Breast epithelium (tissue), 4 donors: ENCODE results near the gene TM7SF2. TPM values are rescaled to one million over a fixed set of nuclear protein-coding genes. Genes with fewer than 3 reads are reported as not detected.

Experiments
- DNase-seq, 2 donors: peaks; one replicate each; pipeline ENCODE4 v3.0.0-alpha.2; 2019; ENCODE audit warnings: low spot score in 2 of 2
- H3K27ac ChIP-seq, 2 donors: fragments of 200-600 bp; sonication (generic) in 1 of 2; one replicate each; pipeline ENCODE4 v1.5.1; 2016 to 2019; ENCODE audit warnings: mild to moderate bottlenecking in 1 of 2
- H3K27me3 ChIP-seq, 2 donors: fragments of 200-600 bp; sonication (generic) in 1 of 2; one replicate each; pipeline versions ENCODE4 v1.5.1 to v1.6.0; 2017 to 2019; ENCODE audit warnings: control low read depth in 1 of 2, mild to moderate bottlenecking in 1 of 2
- H3K36me3 ChIP-seq: fragments of 200-600 bp; one replicate; pipeline ENCODE4 v1.5.1; 2019
- H3K4me1 ChIP-seq, 2 donors: fragments of 200-600 bp; sonication (generic); one replicate each; pipeline ENCODE4 v1.5.1; 2016 to 2019; ENCODE audit warnings: control low read depth in 1 of 2
- H3K4me3 ChIP-seq, 3 donors: fragments of 200-600 bp; sonication (generic); 1 replicate in 2 of 3; 2 replicates in 1 of 3; pipeline ENCODE4 v1.5.1; 2016 to 2019; ENCODE audit warnings: mild to moderate bottlenecking in 3 of 3, moderate library complexity in 2 of 3
- H3K9me3 ChIP-seq, 2 donors: fragments of 200-600 bp; sonication (generic) in 1 of 2; one replicate each; pipeline ENCODE4 v1.5.1; 2016 to 2019; ENCODE audit warnings: control low read depth in 1 of 2
- POLR2A ChIP-seq: fragments of 450-650 bp; IDR thresholded peaks from one replicate; pipeline ENCODE4 v1.6.1; 2016; ENCODE audit warnings: antibody characterized with exemption, mild to moderate bottlenecking, moderate library complexity
- POLR2AphosphoS5 ChIP-seq, 3 donors: sonication (generic); formaldehyde crosslinking; IDR thresholded peaks; one replicate each; pipeline ENCODE4 v1.6.1; 2017; ENCODE audit warnings: antibody characterized with exemption in 3 of 3
- intact Hi-C: fragments of 100-400 bp; cut with DNase I; formaldehyde crosslinking; loops from one replicate; pipeline ENCODE4 v1.15.1; 2023; ENCODE audit warnings: low total_unique reads
- total RNA-seq, 3 donors: library from RNA; depleted of rRNA; stranded (reverse); fragments of >200 nt; gene quantifications; one replicate each; pipeline ENCODE4 v1.1.0, GENCODE V29; 2016
- TF ChIP-seq, protein P1 (sequence below), 3 donors: fragments of 450-650 bp; IDR thresholded peaks; one replicate each; pipeline ENCODE4 v1.5.1; 2016 to 2017; ENCODE audit warnings: antibody characterized with exemption in 3 of 3, mild to moderate bottlenecking in 3 of 3, moderate library complexity in 3 of 3

The TM7SF2 gene
- total RNA-seq, 3 donors from 2014 or later = 38.8 to 189 (median 44.2) TPM

DNA sequence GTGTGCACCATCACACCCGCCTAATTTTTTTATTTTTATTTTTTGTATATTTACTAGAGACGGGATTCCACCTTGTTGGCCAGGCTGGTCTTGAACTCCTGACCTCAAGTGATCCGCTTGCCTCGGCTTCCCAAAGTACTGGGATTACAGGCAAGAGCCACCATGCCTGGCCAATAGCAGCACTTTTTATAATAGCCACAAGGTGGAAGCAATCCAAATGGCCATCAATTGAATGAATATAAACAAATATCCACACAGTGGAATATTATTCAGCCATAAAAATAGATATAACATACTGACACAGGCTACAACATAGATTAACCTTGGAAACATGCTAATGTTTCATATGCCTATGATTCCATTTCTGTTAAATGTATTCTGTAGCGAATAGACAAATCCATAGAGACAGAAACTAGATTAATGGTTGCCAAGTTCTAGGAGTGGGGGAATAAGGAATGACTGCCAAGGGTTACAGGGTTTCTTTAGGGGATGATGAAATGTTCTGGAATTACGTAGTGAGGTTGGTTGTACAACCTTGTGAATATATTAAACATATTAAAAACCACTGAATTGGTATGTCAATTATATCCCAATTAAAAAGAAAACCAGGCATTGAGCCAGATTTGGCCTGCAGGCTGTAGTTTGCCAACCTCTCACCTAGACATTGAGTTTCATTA is 10.9 kb upstream of the TM7SF2 start:
- no peaks in the 10 kb centered on the region for H3K36me3 ChIP-seq
- TF ChIP-seq, protein P1, sequence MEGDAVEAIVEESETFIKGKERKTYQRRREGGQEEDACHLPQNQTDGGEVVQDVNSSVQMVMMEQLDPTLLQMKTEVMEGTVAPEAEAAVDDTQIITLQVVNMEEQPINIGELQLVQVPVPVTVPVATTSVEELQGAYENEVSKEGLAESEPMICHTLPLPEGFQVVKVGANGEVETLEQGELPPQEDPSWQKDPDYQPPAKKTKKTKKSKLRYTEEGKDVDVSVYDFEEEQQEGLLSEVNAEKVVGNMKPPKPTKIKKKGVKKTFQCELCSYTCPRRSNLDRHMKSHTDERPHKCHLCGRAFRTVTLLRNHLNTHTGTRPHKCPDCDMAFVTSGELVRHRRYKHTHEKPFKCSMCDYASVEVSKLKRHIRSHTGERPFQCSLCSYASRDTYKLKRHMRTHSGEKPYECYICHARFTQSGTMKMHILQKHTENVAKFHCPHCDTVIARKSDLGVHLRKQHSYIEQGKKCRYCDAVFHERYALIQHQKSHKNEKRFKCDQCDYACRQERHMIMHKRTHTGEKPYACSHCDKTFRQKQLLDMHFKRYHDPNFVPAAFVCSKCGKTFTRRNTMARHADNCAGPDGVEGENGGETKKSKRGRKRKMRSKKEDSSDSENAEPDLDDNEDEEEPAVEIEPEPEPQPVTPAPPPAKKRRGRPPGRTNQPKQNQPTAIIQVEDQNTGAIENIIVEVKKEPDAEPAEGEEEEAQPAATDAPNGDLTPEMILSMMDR (IDR thresholded peaks at IDR 0.05) = peak in 1 of 3 donors; percentile 25
- no peak for TF ChIP-seq POLR2AphosphoS5 (IDR thresholded peaks at IDR 0.05)
- peaks cover 0 to 10% of the 10 kb centered on the region in 2 donors for H3K4me1 ChIP-seq
- H3K27ac ChIP-seq = peak overlapping the region; percentile 50 to 54
- no peak for DNase-seq
- no peak overlapping the region for H3K4me3 ChIP-seq
- H3K9me3 ChIP-seq = no peaks in the 10 kb centered on the region
- H3K27me3 ChIP-seq = no peaks in the 10 kb centered on the region
- intact Hi-C loops = no loop called here

DNA sequence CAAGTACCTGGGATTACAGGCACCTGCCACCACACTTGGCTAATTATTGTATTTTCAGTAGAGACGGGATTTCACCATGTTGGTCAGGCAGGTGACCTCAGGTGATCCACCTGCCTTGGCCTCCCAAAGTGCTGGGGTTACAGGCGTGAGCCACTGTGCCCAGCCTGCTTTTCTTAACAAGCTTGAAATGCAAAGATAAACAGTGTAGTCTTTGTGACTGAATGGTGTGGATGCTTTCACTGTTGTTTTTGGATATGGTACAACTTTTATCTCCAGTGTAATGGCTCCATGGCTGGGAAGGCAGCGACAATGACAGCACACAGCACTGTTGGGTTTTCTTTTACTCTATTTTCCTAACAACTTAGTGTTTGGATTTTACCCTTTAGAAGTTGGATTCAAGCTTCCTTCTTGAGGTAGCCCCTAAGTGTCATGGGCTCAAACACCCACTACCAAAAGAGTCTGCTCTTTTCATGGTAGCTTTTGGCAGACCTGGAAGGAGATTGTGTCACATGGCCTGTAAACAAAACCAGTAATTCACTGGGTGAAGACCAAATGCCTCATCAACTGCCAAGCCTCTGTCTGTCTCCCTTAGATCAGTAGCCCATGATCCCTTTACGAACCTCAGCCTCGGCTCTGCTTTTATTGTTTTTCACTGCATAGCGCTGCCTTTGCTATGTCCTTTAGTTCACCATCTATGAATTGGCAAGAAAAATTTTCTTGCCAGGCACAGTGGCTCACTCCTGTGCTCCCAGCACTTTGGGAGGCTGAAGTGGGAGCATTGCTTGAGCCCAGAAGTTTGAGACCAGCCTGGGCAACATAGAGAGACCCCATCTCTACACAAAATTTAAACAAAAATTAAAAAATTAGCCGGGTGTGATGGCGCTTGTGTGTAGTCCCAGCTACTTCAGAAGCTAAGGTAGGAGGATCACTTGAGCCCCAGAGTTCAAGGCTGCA is 9.3 kb upstream of the TM7SF2 start:
- Histone ChIP-seq H3K9me3 (no peaks in the 10 kb centered on the region), H3K4me1 (peaks cover 0 to 5% of the 10 kb centered on the region in 2 donors), H3K4me3 (no peak overlapping the region), H3K36me3 (no peaks in the 10 kb centered on the region), H3K27ac (peak overlapping the region; percentile 54 to 57), H3K27me3 (no peaks in the 10 kb centered on the region)
- TF ChIP-seq POLR2AphosphoS5 (IDR thresholded peaks at IDR 0.05) = peak in 1 of 3 donors; percentile 9
- TF ChIP-seq, protein P1 (IDR thresholded peaks at IDR 0.05) = no peak
- peak in 1 of 2 donors; percentile 54 for DNase-seq
- intact Hi-C loops = no loop called here

DNA sequence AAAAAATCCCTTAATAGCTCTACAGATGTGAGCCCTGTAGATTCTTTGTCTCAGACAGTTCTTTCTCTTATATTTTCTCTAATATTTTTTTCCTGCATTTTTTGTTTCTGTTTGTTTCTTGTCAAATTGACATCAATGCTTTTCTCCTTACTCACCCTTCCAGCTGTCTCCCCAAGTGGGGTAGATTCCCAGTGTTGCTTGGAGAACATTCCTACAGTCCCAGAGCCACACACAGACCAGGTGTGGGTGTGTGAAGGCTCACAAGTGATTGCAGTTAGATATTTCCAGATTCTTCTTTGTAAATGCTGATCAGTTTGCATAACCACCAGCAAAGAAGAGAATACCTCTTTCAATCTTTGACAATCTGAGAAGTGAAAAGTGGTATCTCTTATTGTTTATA is 8.2 kb upstream of the TM7SF2 start:
- intact Hi-C loops = no loop called here
- Histone ChIP-seq H3K36me3 (no peaks in the 10 kb centered on the region), H3K4me1 (peaks cover 0 to 5% of the 10 kb centered on the region in 2 donors), H3K27me3 (no peaks in the 10 kb centered on the region), H3K27ac (peak overlapping the region in 1 of 2 donors; percentile 54), H3K9me3 (no peaks in the 10 kb centered on the region), H3K4me3 (no peak overlapping the region)
- no peak for TF ChIP-seq POLR2AphosphoS5 (IDR thresholded peaks at IDR 0.05)
- TF ChIP-seq POLR2A = no peak
- TF ChIP-seq, protein P1 (IDR thresholded peaks at IDR 0.05) = no peak
- DNase-seq = no peak

DNA sequence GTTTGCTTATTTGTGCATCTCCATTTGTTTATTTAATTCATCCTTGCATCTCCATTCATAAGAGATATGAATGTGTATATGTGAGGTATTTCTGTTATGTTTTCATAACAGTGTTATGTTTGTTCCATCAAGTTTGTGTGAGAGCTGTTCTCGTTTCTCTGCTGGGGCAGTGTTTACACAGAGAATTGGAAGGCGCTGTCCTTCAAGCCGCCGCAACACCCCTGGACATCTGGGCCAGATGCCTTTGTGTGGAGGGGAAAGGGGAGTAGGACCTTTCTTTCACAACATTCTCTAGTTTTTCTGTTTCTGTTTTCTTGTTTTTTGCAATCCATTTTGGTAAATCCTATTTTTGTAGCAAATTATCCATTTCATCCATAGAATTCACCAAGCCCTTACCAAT is 7.0 kb upstream of the TM7SF2 start:
- TF ChIP-seq POLR2A = no peak
- no peak overlapping the region for H3K4me3 ChIP-seq
- no peaks in the 10 kb centered on the region for H3K27me3 ChIP-seq
- no peak overlapping the region for H3K27ac ChIP-seq
- no peak for DNase-seq
- H3K36me3 ChIP-seq = peaks cover 3% of the 10 kb centered on the region
- intact Hi-C loops = no loop called here
- H3K4me1 ChIP-seq = peaks cover 0 to 5% of the 10 kb centered on the region in 2 donors
- H3K9me3 ChIP-seq = no peaks in the 10 kb centered on the region

DNA sequence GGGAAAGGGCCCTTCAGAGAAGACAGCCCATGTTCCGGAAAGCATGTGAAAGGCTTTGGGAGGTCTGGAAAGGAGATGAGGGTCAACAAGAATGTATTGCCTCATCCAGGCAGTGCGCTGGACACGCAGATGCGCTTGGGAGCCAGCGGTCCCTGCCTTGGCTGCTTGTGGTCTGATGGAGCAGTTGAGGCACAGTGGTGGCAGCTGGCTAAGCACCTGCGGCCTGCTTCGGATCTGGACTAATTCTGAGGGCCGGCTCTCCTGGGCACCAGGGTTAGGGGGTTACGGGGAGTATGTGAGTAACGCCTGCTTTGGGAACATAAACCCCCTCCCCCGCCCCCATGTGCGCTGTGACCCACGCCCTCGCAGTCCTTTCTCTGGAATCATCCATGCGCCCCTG is 4.6 kb upstream of the TM7SF2 start:
- no peak overlapping the region for H3K4me3 ChIP-seq
- no peaks in the 10 kb centered on the region for H3K27me3 ChIP-seq
- TF ChIP-seq, protein P1 (IDR thresholded peaks at IDR 0.05) = no peak
- TF ChIP-seq POLR2A (no peak), POLR2AphosphoS5 (IDR thresholded peaks at IDR 0.05) (no peak)
- peaks cover 0 to 8% of the 10 kb centered on the region in 2 donors for H3K4me1 ChIP-seq
- peaks cover 5% of the 10 kb centered on the region for H3K36me3 ChIP-seq
- no peaks in the 10 kb centered on the region for H3K9me3 ChIP-seq
- no peak overlapping the region for H3K27ac ChIP-seq
- DNase-seq = no peak
- intact Hi-C loops = no loop called here
